GM12891 (cell line): ENCODE data around the gene AKAP7.

Source experiments
- PAX5 ChIP-seq: IDR thresholded peaks from 2 replicates; pipeline ENCODE4 v1.6.1; 2011; ENCODE audit warnings: low read length, moderate library complexity, mild to moderate bottlenecking; ENCODE audit not compliant: insufficient read depth, severe bottlenecking
- POLR2A ChIP-seq: IDR thresholded peaks from 2 replicates; pipeline ENCODE4 v1.6.1; 2011; ENCODE audit warnings: low read depth, low read length, control low read depth
- POLR2AphosphoS5 ChIP-seq: IDR thresholded peaks from 2 replicates; pipeline ENCODE4 v1.6.1; 2011; ENCODE audit warnings: low read depth, low read length, control low read depth
- SPI1 ChIP-seq: IDR thresholded peaks from 2 replicates; pipeline ENCODE4 v1.6.1; 2011; ENCODE audit warnings: low read depth, low read length, control low read depth
- TAF1 ChIP-seq: IDR thresholded peaks from 2 replicates; pipeline ENCODE4 v1.6.1; 2011; ENCODE audit warnings: low read depth, low read length, control low read depth

GRCh38 chr6:131283466-131284175, 148.4 kb downstream of the AKAP7 start:
- no peak for TF ChIP-seq POLR2A
- no peak for TF ChIP-seq POLR2AphosphoS5
- no peak for TF ChIP-seq TAF1
- no peak for TF ChIP-seq SPI1
- TF ChIP-seq PAX5, result no peak
